GM12891 (cell line): ENCODE results near the gene RAPGEF5.

ENCODE experiments used
- DNase-seq: peaks from one replicate; pipeline ENCODE4 v3.0.0; 2011; ENCODE audit warnings: low spot score; ENCODE audit not compliant: insufficient read length
- FAIRE-seq: peaks from 2 replicates; lab custom pipeline; 2011; peaks lifted over from hg19 to GRCh38; lab: Jason Lieb, UNC
- PAX5 ChIP-seq: IDR thresholded peaks from 2 replicates; pipeline ENCODE4 v1.6.1; 2011; ENCODE audit warnings: low read length, moderate library complexity, mild to moderate bottlenecking; ENCODE audit not compliant: insufficient read depth, severe bottlenecking
- POLR2A ChIP-seq: IDR thresholded peaks from 2 replicates; pipeline ENCODE4 v1.6.1; 2011; ENCODE audit warnings: low read depth, low read length, control low read depth
- POLR2AphosphoS5 ChIP-seq: IDR thresholded peaks from 2 replicates; pipeline ENCODE4 v1.6.1; 2011; ENCODE audit warnings: low read depth, low read length, control low read depth
- POU2F2 ChIP-seq: IDR thresholded peaks from 2 replicates; pipeline ENCODE4 v1.6.1; 2011; ENCODE audit warnings: low read depth, mild to moderate bottlenecking, control low read depth, low read length, moderate library complexity
- SPI1 ChIP-seq: IDR thresholded peaks from 2 replicates; pipeline ENCODE4 v1.6.1; 2011; ENCODE audit warnings: low read depth, low read length, control low read depth
- TAF1 ChIP-seq: IDR thresholded peaks from 2 replicates; pipeline ENCODE4 v1.6.1; 2011; ENCODE audit warnings: low read depth, low read length, control low read depth

The RAPGEF5 gene

DNA sequence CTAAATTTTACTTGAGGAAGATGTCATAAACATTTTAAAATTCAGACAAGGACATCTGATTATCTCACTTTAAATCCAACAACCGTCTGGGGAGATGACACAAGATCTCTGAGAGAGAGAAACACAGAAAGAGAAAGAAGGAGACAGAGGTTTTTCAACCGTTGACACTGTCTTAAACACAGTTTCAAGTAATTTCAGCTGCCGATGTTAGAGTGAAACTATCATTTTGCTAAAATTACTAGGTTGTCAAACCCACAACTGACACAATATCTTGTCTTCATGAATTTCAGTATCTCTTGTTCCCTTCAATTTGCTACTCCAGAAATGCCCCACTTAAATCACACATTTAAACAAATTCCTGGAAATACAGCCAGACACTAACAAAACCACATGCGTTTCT, 174.8 kb downstream of the RAPGEF5 start:
- no peak for FAIRE-seq
- TF ChIP-seq TAF1 (no peak), PAX5 (no peak), POLR2AphosphoS5 (no peak), POU2F2 (no peak), SPI1 (no peak), POLR2A (no peak)
- no peak for DNase-seq

GRCh38 chr7:22181663-22182062, 175.3 kb downstream of the RAPGEF5 start:
- FAIRE-seq (no peak), DNase-seq (no peak)
- TF ChIP-seq PAX5 (no peak), POLR2AphosphoS5 (no peak), SPI1 (no peak), TAF1 (no peak), POLR2A (no peak), POU2F2 (no peak)

GRCh38 chr7:22179442-22179879, 177.5 kb downstream of the RAPGEF5 start:
- TF ChIP-seq TAF1 (no peak), PAX5 (no peak), SPI1 (no peak), POLR2A (no peak), POLR2AphosphoS5 (no peak), POU2F2 (no peak)
- DNase-seq (no peak), FAIRE-seq (no peak)

DNA sequence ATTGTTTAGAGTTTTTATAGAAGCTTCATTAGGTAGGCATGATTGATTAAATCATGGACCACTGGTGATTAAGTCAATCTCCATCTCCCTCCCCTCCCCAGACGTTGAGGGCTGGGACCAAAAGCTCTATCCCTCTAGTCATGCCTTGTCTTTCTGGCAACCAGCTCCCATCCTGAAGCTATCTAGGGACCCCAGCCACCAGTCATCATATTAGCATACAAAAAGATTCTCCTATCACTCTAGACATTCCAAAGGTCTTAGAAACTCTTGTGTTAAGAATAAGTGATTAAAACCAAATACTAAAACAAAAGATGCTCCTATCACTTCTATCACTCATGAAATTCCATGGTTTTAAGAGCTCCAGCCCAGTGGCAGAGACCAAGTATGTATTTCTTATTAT, 178.2 kb downstream of the RAPGEF5 start:
- FAIRE-seq, result no peak
- no peak for DNase-seq
- TF ChIP-seq TAF1, result no peak
- no peak for TF ChIP-seq SPI1
- TF ChIP-seq POU2F2, result no peak
- no peak for TF ChIP-seq PAX5
- no peak for TF ChIP-seq POLR2A
- no peak for TF ChIP-seq POLR2AphosphoS5

DNA sequence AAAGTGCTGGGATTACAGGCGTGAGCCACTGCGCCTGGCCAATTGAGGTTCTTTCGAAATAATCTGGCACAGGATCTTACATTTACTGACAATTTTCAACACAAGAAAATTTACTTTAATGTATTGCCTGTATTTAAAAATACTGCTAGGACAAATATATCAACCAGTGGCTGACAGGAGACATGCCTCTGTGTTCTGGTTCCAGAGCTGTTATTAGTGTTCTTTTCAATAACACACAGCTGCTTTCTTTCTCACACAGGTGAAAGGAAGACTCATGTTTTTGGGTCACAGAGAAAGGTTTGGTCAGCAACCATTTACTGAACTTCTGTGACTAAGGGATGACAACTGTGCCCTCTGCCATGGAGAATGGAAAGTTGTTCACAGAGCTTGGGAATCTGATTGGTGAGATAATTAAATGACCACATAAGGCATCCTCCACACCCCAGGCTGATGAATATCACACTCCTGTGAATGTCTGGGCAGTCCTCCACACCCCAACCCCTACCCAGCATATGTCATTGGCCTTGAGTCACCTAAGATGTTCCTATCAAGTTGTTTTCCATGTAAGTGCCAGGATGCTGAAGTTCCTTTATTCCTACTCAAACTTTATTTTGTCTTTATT, 180.1 kb downstream of the RAPGEF5 start:
- DNase-seq (no peak), FAIRE-seq (peak; percentile 56)
- no peak for TF ChIP-seq TAF1
- no peak for TF ChIP-seq POLR2AphosphoS5
- no peak for TF ChIP-seq PAX5
- no peak for TF ChIP-seq SPI1
- no peak for TF ChIP-seq POU2F2
- TF ChIP-seq POLR2A, result no peak

DNA sequence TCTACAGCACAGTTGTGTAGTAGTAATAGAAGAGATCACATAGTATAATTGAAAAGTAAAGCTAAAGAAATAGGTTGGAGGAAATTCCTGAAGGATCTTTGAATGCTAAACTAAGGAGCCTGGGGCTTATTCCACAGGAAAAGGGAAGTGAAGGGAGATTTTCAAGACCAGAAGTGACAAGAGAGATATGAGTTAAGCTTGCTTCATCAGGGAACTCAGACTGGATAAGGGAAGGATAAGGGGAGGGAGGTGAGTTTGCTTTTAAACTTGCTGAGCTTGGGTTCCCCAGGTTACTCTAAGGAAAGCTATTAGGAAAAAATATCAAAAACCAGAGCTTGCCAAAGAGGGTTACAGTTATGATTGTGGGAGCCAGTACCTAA, 182.4 kb downstream of the RAPGEF5 start:
- FAIRE-seq (no peak), DNase-seq (no peak)
- no peak for TF ChIP-seq TAF1
- no peak for TF ChIP-seq PAX5
- TF ChIP-seq SPI1, result 0 out of 2 replicates have a peak, but pooled peaks have one; percentile 9

DNA sequence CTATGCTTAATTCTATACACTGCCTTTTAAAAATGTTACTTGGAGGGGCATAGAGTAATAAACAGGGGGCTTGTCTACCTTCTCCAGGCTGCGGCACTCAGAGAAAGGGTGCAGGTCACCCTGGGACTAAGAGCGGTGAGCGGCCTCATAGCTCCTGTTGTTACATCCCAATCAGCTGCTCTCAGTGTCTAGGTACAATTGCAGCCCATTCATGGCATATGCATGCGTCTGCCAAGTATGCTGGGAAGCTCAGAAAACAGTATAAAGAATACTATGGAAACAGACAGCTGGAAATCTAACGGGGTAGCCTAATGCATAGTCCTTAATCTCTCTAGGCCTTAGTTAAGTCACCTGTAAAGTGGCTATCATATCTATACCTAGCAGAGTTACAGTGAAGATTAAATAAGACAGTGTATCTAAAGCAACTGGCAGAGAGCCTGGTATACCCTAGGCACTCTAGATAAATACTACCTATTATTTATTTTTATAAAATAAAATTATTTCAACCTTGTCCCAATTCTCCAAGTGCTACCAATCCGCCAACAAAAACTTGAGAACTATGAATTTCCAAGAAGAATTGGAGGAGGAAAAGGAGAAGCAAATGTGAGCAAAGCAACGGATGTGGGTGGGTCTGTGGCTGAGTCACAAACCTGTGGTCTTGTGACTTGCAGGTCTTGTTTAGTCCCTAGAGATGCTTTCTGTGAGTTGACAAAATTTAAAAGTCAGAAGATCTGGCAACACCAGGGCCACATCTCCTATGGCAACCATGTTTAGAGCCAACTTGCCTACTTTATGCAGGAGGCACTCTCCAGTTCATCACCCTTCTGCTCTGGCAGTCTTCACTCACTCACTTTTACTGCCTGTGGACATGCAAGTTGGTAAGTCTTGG, 183.0 kb downstream of the RAPGEF5 start:
- DNase-seq (peak; percentile 8), FAIRE-seq (peak; percentile 87)
- TF ChIP-seq PAX5, result no peak
- TF ChIP-seq POLR2A, result no peak
- TF ChIP-seq TAF1, result no peak
- no peak for TF ChIP-seq SPI1

GRCh38 chr7:22168129-22168634, 188.8 kb downstream of the RAPGEF5 start:
- FAIRE-seq, result no peak
- TF ChIP-seq POLR2A (no peak), PAX5 (no peak), TAF1 (no peak), POLR2AphosphoS5 (no peak), SPI1 (no peak), POU2F2 (no peak)
- DNase-seq, result no peak

GRCh38 chr7:22167482-22167881, 189.5 kb downstream of the RAPGEF5 start:
- FAIRE-seq (no peak), DNase-seq (no peak)
- TF ChIP-seq POU2F2, result no peak
- TF ChIP-seq SPI1, result no peak
- no peak for TF ChIP-seq POLR2AphosphoS5
- TF ChIP-seq POLR2A, result no peak
- TF ChIP-seq TAF1, result no peak
- TF ChIP-seq PAX5, result no peak

GRCh38 chr7:22166928-22167327, 190.0 kb downstream of the RAPGEF5 start:
- no peak for DNase-seq
- TF ChIP-seq TAF1 (no peak), POLR2AphosphoS5 (no peak), POU2F2 (no peak), SPI1 (no peak), POLR2A (no peak), PAX5 (no peak)
- no peak for FAIRE-seq
